ENCODE measurements around the gene STK10. TPM values are rescaled to one million over a fixed set of nuclear protein-coding genes. Genes with fewer than 3 reads are reported as not detected.

Gene STK10
- polyA plus RNA-seq, 3 donors, result 21.5 to 180 (median 47.4) TPM

DNA sequence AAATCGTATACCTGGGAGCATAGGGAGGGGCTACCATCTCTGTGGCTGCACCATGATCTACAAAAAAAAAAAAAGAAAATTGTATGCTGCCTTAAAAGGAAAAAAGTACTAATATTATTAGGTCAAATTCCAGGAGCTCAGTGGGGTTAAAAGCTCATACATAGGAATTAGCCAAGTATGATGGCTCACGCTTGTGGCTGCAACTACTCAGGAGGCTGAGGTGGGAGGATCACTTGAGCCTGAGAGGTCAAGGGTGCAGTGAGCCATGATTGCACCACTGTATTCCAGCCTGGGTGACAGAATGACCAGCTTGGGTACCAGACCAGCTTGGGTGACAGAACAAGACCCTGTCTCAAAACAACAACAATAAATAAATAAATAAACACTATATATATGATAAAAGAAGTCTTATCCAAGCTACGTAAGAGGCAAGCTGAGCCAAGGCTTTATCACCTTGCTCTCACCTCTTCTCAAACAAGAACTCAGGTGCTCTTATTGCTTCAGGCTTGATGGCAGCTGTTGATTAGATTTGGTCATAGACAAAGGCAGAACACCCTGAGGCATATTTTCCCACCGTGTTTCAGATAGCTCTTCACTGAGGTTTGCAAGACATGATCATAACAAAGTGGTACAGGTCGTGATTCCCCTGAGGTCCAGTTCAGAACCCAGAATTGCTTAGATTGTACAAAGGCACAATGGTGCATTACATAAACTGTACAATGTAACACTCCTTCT, 178.3 kb downstream of the STK10 start:
- peaks cover 0 to 2% (median 0%) of the 10 kb centered on the region in 7 donors for H3K9me3 Mint-ChIP-seq
- Histone ChIP-seq H3K9ac (ENCODE audit: insufficient read depth, low read length, poor library complexity, severe bottlenecking) (no peak overlapping the region), H2AFZ (ENCODE audit: insufficient read depth, low read depth, low read length, poor library complexity, severe bottlenecking) (no peak overlapping the region), H3K4me2 (replicated peaks; ENCODE audit: extremely low read depth, low read length, poor library complexity, severe bottlenecking) (no peak overlapping the region), H3K4me1 (ENCODE audit: control insufficient read depth in 1 of 2, insufficient read depth in 2 of 2, low read length in 2 of 2) (peaks cover 22 to 24% of the 10 kb centered on the region in 2 donors), H4K20me1 (ENCODE audit: insufficient read depth, low read length) (peaks cover 2% of the 10 kb centered on the region), H3K9me3 (replicated peaks in 1 of 2; ENCODE audit: control insufficient read depth in 1 of 2, insufficient read depth in 1 of 2, low read length in 2 of 2) (no peaks in the 10 kb centered on the region), H3K27me3 (ENCODE audit: control insufficient read depth in 2 of 2, insufficient read depth in 2 of 2, low read length in 2 of 2) (no peaks in the 10 kb centered on the region), H3K27ac (ENCODE audit: low read depth in 1 of 2, low read length in 2 of 2) (no peak overlapping the region), H3K36me3 (replicated peaks in 1 of 2; ENCODE audit: control insufficient read depth in 1 of 2, insufficient read depth in 2 of 2, low read length in 2 of 2) (no peaks in the 10 kb centered on the region), H3K4me3 (replicated peaks in 1 of 3; ENCODE audit: low read depth in 2 of 3, low read length in 3 of 3) (no peak overlapping the region), H3K79me2 (ENCODE audit: insufficient read depth, low read length) (peaks cover 29% of the 10 kb centered on the region)
- peak overlapping the region in 1 of 7 donors; percentile 25 for H3K27ac Mint-ChIP-seq
- no peaks in the 10 kb centered on the region for H3K36me3 Mint-ChIP-seq
- peaks cover 21% of the 10 kb centered on the region for H3K4me1 Mint-ChIP-seq
- TF ChIP-seq, protein P1, sequence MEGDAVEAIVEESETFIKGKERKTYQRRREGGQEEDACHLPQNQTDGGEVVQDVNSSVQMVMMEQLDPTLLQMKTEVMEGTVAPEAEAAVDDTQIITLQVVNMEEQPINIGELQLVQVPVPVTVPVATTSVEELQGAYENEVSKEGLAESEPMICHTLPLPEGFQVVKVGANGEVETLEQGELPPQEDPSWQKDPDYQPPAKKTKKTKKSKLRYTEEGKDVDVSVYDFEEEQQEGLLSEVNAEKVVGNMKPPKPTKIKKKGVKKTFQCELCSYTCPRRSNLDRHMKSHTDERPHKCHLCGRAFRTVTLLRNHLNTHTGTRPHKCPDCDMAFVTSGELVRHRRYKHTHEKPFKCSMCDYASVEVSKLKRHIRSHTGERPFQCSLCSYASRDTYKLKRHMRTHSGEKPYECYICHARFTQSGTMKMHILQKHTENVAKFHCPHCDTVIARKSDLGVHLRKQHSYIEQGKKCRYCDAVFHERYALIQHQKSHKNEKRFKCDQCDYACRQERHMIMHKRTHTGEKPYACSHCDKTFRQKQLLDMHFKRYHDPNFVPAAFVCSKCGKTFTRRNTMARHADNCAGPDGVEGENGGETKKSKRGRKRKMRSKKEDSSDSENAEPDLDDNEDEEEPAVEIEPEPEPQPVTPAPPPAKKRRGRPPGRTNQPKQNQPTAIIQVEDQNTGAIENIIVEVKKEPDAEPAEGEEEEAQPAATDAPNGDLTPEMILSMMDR (IDR thresholded peaks at IDR 0.05), result no peak
- 88% methylated on average over 2 of the region's 5 CpGs for WGBS (ENCODE audit: insufficient coverage)
- peaks cover 0 to 1% (median 0%) of the 10 kb centered on the region in 3 donors for H3K27me3 Mint-ChIP-seq (ENCODE audit: low read depth in 3 of 3)
- H3K4me3 Mint-ChIP-seq, result no peak overlapping the region
- intact Hi-C loops (cut with micrococcal nuclease), result loop anchor here (5.0 to 10.0 kb wide), 3 partner anchors 95 to 622 kb away; partner anchors contain the start of genes NPM1 (in 1 of the 2) and UBTD2 (in 1 of the 2)
- no peak for DNase-seq

DNA sequence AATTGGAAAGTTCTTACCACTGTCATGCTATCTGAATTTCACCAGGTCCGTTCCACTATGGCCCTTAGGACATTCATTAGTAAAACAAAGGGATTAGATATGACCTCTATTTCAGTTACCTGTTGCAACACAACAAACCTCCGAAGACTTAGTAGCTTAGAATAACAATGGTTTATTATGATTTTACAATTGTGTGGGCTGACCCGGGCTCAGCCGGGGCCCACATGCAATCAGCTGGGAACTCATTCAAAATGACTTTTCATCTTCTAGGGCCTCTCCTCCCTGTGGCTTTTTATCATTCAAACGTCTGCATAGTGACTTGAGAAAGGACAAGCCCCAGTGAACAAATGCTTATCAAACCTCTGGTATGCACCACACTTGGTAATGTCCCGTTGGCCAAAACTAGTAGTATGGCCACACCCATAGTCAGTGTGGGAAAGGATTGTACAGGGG, 179.3 kb downstream of the STK10 start:
- H3K36me3 Mint-ChIP-seq, result no peaks in the 10 kb centered on the region
- H3K27ac Mint-ChIP-seq, result peak overlapping the region in 1 of 7 donors; percentile 63
- Histone ChIP-seq H3K36me3 (replicated peaks in 1 of 2; ENCODE audit: control insufficient read depth in 1 of 2, insufficient read depth in 2 of 2, low read length in 2 of 2) (no peaks in the 10 kb centered on the region), H2AFZ (ENCODE audit: insufficient read depth, low read depth, low read length, poor library complexity, severe bottlenecking) (no peak overlapping the region), H3K27me3 (ENCODE audit: control insufficient read depth in 2 of 2, insufficient read depth in 2 of 2, low read length in 2 of 2) (no peaks in the 10 kb centered on the region), H3K4me2 (replicated peaks; ENCODE audit: extremely low read depth, low read length, poor library complexity, severe bottlenecking) (no peak overlapping the region), H3K79me2 (ENCODE audit: insufficient read depth, low read length) (peaks cover 39% of the 10 kb centered on the region), H3K9ac (ENCODE audit: insufficient read depth, low read length, poor library complexity, severe bottlenecking) (no peak overlapping the region), H4K20me1 (ENCODE audit: insufficient read depth, low read length) (peaks cover 9% of the 10 kb centered on the region), H3K4me3 (replicated peaks in 1 of 3; ENCODE audit: low read depth in 2 of 3, low read length in 3 of 3) (no peak overlapping the region), H3K27ac (ENCODE audit: low read depth in 1 of 2, low read length in 2 of 2) (no peak overlapping the region), H3K9me3 (replicated peaks in 1 of 2; ENCODE audit: control insufficient read depth in 1 of 2, insufficient read depth in 1 of 2, low read length in 2 of 2) (no peaks in the 10 kb centered on the region), H3K4me1 (ENCODE audit: control insufficient read depth in 1 of 2, insufficient read depth in 2 of 2, low read length in 2 of 2) (peaks cover 28 to 34% of the 10 kb centered on the region in 2 donors)
- no peak overlapping the region for H3K4me3 Mint-ChIP-seq
- TF ChIP-seq, protein P1 (IDR thresholded peaks at IDR 0.05), result no peak
- no peak for DNase-seq
- peaks cover 26% of the 10 kb centered on the region for H3K4me1 Mint-ChIP-seq
- intact Hi-C loops (cut with micrococcal nuclease), result loop anchor here (5.0 to 10.0 kb wide), 3 partner anchors 96 to 621 kb away; partner anchors contain the start of genes NPM1 (in 1 of the 2) and UBTD2 (in 1 of the 2)
- H3K9me3 Mint-ChIP-seq, result peaks cover 0 to 2% (median 0%) of the 10 kb centered on the region in 7 donors
- H3K27me3 Mint-ChIP-seq (ENCODE audit: low read depth in 3 of 3), result peaks cover 0 to 1% (median 0%) of the 10 kb centered on the region in 3 donors
- WGBS (ENCODE audit: insufficient coverage), result 64% methylated on average over 2 of the region's 6 CpGs
